ENCODE measurements around the gene CST2.
A peak's percentile ranks its signal among the peaks of the same experiment; 100 is the strongest.
"Not testable (repeated sequence)": the region's sequence is repeated elsewhere in the genome, so short reads cannot be mapped to it uniquely, and the experiment has no call there.

Gene CST2

GRCh38 chr20:23857962-23858595 is 31.6 kb upstream of the CST2 start:
- Histone ChIP-seq H3K9ac (ENCODE audit: low read depth, low read length) (no peak overlapping the region), H3K9me3 (ENCODE audit: insufficient read depth, low read depth, low read length) (no peaks in the 10 kb centered on the region), H3K27ac (ENCODE audit: low read depth, low read length) (peak overlapping the region; percentile 23; the same call in 1 of the 2 replicates), H3K4me1 (ENCODE audit: insufficient read depth, low read length) (peaks cover 6% of the 10 kb centered on the region), H3K27me3 (ENCODE audit: insufficient read depth, low read length) (no peaks in the 10 kb centered on the region), H3K4me3 (ENCODE audit: low read length) (no peak overlapping the region; the same call in 1 of the 2 replicates), H3K36me3 (ENCODE audit: insufficient read depth, low read length) (no peaks in the 10 kb centered on the region)
- whole genome bisulfite sequencing, result 47% methylated on average over 9 of the region's 9 CpGs

- Histone ChIP-seq H3K4me3 (ENCODE audit: low read length) (no peak overlapping the region), H3K9ac (ENCODE audit: low read depth, low read length) (no peak overlapping the region), H3K9me3 (ENCODE audit: insufficient read depth, low read depth, low read length) (no peaks in the 10 kb centered on the region), H3K27me3 (ENCODE audit: insufficient read depth, low read length) (no peaks in the 10 kb centered on the region), H3K27ac (ENCODE audit: low read depth, low read length) (no peak overlapping the region), H3K4me1 (ENCODE audit: insufficient read depth, low read length) (peaks cover 6% of the 10 kb centered on the region), H3K36me3 (ENCODE audit: insufficient read depth, low read length) (no peaks in the 10 kb centered on the region)
- 90% methylated on average over 5 of the region's 5 CpGs for WGBS
Observed at GRCh38 chr20:23856736-23857135, 30.2 kb upstream of the CST2 start.

- 96% methylated on average over 5 of the region's 5 CpGs for WGBS
Observed at GRCh38 chr20:23856226-23856625, 29.7 kb upstream of the CST2 start.

GRCh38 chr20:23841693-23842092 is 15.2 kb upstream of the CST2 start:
- 93% methylated on average over 2 of the region's 2 CpGs for WGBS

More at GRCh38 chr20:23856226-23856625, 29.7 kb upstream of the CST2 start:
- Histone ChIP-seq H3K36me3 (ENCODE audit: insufficient read depth, low read length) (no peaks in the 10 kb centered on the region), H3K27ac (ENCODE audit: low read depth, low read length) (no peak overlapping the region), H3K9me3 (ENCODE audit: insufficient read depth, low read depth, low read length) (no peaks in the 10 kb centered on the region), H3K27me3 (ENCODE audit: insufficient read depth, low read length) (no peaks in the 10 kb centered on the region), H3K4me1 (ENCODE audit: insufficient read depth, low read length) (peaks cover 6% of the 10 kb centered on the region), H3K4me3 (ENCODE audit: low read length) (no peak overlapping the region), H3K9ac (ENCODE audit: low read depth, low read length) (no peak overlapping the region)

GRCh38 chr20:23835716-23836115 is 9.2 kb upstream of the CST2 start:
- H3K4me1 ChIP-seq (ENCODE audit: insufficient read depth, low read length), result no peaks in the 10 kb centered on the region
- peaks cover 2% of the 10 kb centered on the region; the same call in 1 of the 2 replicates for H3K9me3 ChIP-seq (ENCODE audit: insufficient read depth, low read depth, low read length)
- WGBS, result 72% methylated on average over 4 of the region's 4 CpGs
- no peak overlapping the region for H3K9ac ChIP-seq (ENCODE audit: low read depth, low read length)
- no peak overlapping the region for H3K4me3 ChIP-seq (ENCODE audit: low read length)
- no peak overlapping the region for H3K27ac ChIP-seq (ENCODE audit: low read depth, low read length)
- no peaks in the 10 kb centered on the region for H3K36me3 ChIP-seq (ENCODE audit: insufficient read depth, low read length)
- no peaks in the 10 kb centered on the region; the same call in 1 of the 2 replicates for H3K27me3 ChIP-seq (ENCODE audit: insufficient read depth, low read length)

More at GRCh38 chr20:23841693-23842092, 15.2 kb upstream of the CST2 start:
- Histone ChIP-seq H3K4me1 (ENCODE audit: insufficient read depth, low read length) (no peaks in the 10 kb centered on the region), H3K4me3 (ENCODE audit: low read length) (no peak overlapping the region), H3K9me3 (ENCODE audit: insufficient read depth, low read depth, low read length) (no peaks in the 10 kb centered on the region), H3K27me3 (ENCODE audit: insufficient read depth, low read length) (0 out of 2 replicates have a peak, but pooled peaks cover 2% of the 10 kb centered on the region), H3K36me3 (ENCODE audit: insufficient read depth, low read length) (no peaks in the 10 kb centered on the region), H3K27ac (ENCODE audit: low read depth, low read length) (no peak overlapping the region), H3K9ac (ENCODE audit: low read depth, low read length) (no peak overlapping the region)

- H3K4me3 ChIP-seq (ENCODE audit: low read length), result no peak overlapping the region
- H3K4me1 ChIP-seq (ENCODE audit: insufficient read depth, low read length), result no peaks in the 10 kb centered on the region
- H3K27ac ChIP-seq (ENCODE audit: low read depth, low read length), result no peak overlapping the region
- H3K27me3 ChIP-seq (ENCODE audit: insufficient read depth, low read length), result no peaks in the 10 kb centered on the region; the same call in 1 of the 2 replicates
- no peaks in the 10 kb centered on the region for H3K36me3 ChIP-seq (ENCODE audit: insufficient read depth, low read length)
- peaks cover 2% of the 10 kb centered on the region; the same call in 1 of the 2 replicates for H3K9me3 ChIP-seq (ENCODE audit: insufficient read depth, low read depth, low read length)
- 88% methylated on average over 2 of the region's 3 CpGs for WGBS
- no peak overlapping the region for H3K9ac ChIP-seq (ENCODE audit: low read depth, low read length)
Observed at GRCh38 chr20:23832775-23833513, 6.4 kb upstream of the CST2 start.

- WGBS, result 64% methylated on average over 3 of the region's 3 CpGs
- H3K4me3 ChIP-seq (ENCODE audit: low read length); H3K9ac ChIP-seq (ENCODE audit: low read depth, low read length); H3K9me3 ChIP-seq (ENCODE audit: insufficient read depth, low read depth, low read length); H3K27me3 ChIP-seq (ENCODE audit: insufficient read depth, low read length); H3K4me1 ChIP-seq (ENCODE audit: insufficient read depth, low read length); H3K27ac ChIP-seq (ENCODE audit: low read depth, low read length); H3K36me3 ChIP-seq (ENCODE audit: insufficient read depth, low read length): not testable (repeated sequence)
Observed at GRCh38 chr20:23831961-23832360, 5.4 kb upstream of the CST2 start.

- Histone ChIP-seq H3K9me3 (ENCODE audit: insufficient read depth, low read depth, low read length) (no peaks in the 10 kb centered on the region), H3K4me3 (ENCODE audit: low read length) (no peak overlapping the region), H3K27me3 (ENCODE audit: insufficient read depth, low read length) (peaks cover 2% of the 10 kb centered on the region; the same call in 1 of the 2 replicates), H3K9ac (ENCODE audit: low read depth, low read length) (no peak overlapping the region), H3K36me3 (ENCODE audit: insufficient read depth, low read length) (no peaks in the 10 kb centered on the region), H3K4me1 (ENCODE audit: insufficient read depth, low read length) (no peaks in the 10 kb centered on the region), H3K27ac (ENCODE audit: low read depth, low read length) (no peak overlapping the region)
- WGBS, result 77% methylated on average over 2 of the region's 2 CpGs
Observed at GRCh38 chr20:23823621-23824324, 2.8 kb downstream of the CST2 start.

GRCh38 chr20:23823111-23823510 is 3.4 kb downstream of the CST2 start:
- no peaks in the 10 kb centered on the region for H3K4me1 ChIP-seq (ENCODE audit: insufficient read depth, low read length)
- no peak overlapping the region for H3K9ac ChIP-seq (ENCODE audit: low read depth, low read length)
- 88% methylated on average over 5 of the region's 5 CpGs for WGBS
- no peak overlapping the region for H3K27ac ChIP-seq (ENCODE audit: low read depth, low read length)
- H3K4me3 ChIP-seq (ENCODE audit: low read length), result no peak overlapping the region
- H3K27me3 ChIP-seq (ENCODE audit: insufficient read depth, low read length), result peaks cover 2% of the 10 kb centered on the region; the same call in 1 of the 2 replicates
- H3K9me3 ChIP-seq (ENCODE audit: insufficient read depth, low read depth, low read length), result no peaks in the 10 kb centered on the region
- H3K36me3 ChIP-seq (ENCODE audit: insufficient read depth, low read length), result no peaks in the 10 kb centered on the region

- H3K9ac ChIP-seq (ENCODE audit: low read depth, low read length), result no peak overlapping the region
- WGBS, result 78% methylated on average over 2 of the region's 2 CpGs
- H3K4me1 ChIP-seq (ENCODE audit: insufficient read depth, low read length), result no peaks in the 10 kb centered on the region
- H3K27me3 ChIP-seq (ENCODE audit: insufficient read depth, low read length), result peaks cover 2% of the 10 kb centered on the region; the same call in 1 of the 2 replicates
- no peak overlapping the region for H3K27ac ChIP-seq (ENCODE audit: low read depth, low read length)
- no peak overlapping the region for H3K4me3 ChIP-seq (ENCODE audit: low read length)
- no peaks in the 10 kb centered on the region for H3K9me3 ChIP-seq (ENCODE audit: insufficient read depth, low read depth, low read length)
- H3K36me3 ChIP-seq (ENCODE audit: insufficient read depth, low read length), result no peaks in the 10 kb centered on the region
Observed at GRCh38 chr20:23820493-23820892, 6.0 kb downstream of the CST2 start.

- not testable (repeated sequence) for H3K9ac ChIP-seq (ENCODE audit: low read depth, low read length); H3K9me3 ChIP-seq (ENCODE audit: insufficient read depth, low read depth, low read length); H3K27ac ChIP-seq (ENCODE audit: low read depth, low read length); H3K4me1 ChIP-seq (ENCODE audit: insufficient read depth, low read length); H3K4me3 ChIP-seq (ENCODE audit: low read length); H3K27me3 ChIP-seq (ENCODE audit: insufficient read depth, low read length); H3K36me3 ChIP-seq (ENCODE audit: insufficient read depth, low read length)
- 92% methylated on average over 1 of the region's 1 CpG for WGBS
Observed at GRCh38 chr20:23811559-23811958, 15.0 kb downstream of the CST2 start.
